ENCODE results near the gene C10orf67.

The C10orf67 gene

DNA sequence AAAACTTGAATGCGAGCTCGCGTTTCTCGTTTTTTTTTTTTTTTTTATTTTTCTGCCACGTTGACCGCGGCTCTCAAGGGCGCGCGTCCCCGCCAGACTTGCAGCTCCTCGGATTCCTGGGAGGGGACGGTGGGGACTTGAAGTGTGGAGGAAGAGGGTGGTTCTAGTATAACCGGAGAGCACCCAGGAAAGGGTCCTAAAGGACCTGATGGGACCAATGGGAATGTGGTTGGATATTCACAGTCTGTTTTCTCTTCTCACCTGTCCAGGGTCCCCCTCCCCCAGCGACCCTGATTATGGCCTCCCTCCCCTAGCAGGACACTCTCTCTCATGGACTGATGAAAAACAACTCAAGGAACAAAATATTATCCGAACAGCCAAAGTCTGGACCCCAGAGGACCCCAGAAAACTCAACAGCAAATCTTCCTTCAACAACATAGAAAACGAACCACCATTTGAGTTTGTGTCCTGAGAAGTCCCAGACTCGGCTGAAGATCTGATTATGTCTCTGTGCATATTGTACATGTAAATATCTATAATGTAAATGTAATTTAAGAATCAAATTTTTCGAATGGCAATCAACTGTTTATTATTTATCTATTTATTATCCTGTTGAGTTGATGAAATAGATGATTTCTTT lies 151.0 kb downstream of the C10orf67 start (continued):
- TF ChIP-seq, protein P1, sequence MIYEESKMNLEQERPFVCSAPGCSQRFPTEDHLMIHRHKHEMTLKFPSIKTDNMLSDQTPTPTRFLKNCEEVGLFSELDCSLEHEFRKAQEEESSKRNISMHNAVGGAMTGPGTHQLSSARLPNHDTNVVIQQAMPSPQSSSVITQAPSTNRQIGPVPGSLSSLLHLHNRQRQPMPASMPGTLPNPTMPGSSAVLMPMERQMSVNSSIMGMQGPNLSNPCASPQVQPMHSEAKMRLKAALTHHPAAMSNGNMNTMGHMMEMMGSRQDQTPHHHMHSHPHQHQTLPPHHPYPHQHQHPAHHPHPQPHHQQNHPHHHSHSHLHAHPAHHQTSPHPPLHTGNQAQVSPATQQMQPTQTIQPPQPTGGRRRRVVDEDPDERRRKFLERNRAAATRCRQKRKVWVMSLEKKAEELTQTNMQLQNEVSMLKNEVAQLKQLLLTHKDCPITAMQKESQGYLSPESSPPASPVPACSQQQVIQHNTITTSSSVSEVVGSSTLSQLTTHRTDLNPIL (CRISPR knock-in tag; IDR thresholded peaks at IDR 0.05; ENCODE audit: low read depth), result no peak
- TF ChIP-seq PPARA (CRISPR knock-in tag; IDR thresholded peaks at IDR 0.05; ENCODE audit: borderline replicate concordance), result no peak
- TF ChIP-seq, protein P2, sequence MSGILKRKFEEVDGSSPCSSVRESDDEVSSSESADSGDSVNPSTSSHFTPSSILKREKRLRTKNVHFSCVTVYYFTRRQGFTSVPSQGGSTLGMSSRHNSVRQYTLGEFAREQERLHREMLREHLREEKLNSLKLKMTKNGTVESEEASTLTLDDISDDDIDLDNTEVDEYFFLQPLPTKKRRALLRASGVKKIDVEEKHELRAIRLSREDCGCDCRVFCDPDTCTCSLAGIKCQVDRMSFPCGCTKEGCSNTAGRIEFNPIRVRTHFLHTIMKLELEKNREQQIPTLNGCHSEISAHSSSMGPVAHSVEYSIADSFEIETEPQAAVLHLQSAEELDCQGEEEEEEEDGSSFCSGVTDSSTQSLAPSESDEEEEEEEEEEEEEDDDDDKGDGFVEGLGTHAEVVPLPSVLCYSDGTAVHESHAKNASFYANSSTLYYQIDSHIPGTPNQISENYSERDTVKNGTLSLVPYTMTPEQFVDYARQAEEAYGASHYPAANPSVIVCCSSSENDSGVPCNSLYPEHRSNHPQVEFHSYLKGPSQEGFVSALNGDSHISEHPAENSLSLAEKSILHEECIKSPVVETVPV (CRISPR knock-in tag; IDR thresholded peaks at IDR 0.05), result no peak
- TF ChIP-seq TCF4 (CRISPR knock-in tag; IDR thresholded peaks at IDR 0.05; ENCODE audit: borderline replicate concordance), result no peak
- no peak for TF ChIP-seq ZNF8 (CRISPR knock-in tag; IDR thresholded peaks at IDR 0.05)

DNA sequence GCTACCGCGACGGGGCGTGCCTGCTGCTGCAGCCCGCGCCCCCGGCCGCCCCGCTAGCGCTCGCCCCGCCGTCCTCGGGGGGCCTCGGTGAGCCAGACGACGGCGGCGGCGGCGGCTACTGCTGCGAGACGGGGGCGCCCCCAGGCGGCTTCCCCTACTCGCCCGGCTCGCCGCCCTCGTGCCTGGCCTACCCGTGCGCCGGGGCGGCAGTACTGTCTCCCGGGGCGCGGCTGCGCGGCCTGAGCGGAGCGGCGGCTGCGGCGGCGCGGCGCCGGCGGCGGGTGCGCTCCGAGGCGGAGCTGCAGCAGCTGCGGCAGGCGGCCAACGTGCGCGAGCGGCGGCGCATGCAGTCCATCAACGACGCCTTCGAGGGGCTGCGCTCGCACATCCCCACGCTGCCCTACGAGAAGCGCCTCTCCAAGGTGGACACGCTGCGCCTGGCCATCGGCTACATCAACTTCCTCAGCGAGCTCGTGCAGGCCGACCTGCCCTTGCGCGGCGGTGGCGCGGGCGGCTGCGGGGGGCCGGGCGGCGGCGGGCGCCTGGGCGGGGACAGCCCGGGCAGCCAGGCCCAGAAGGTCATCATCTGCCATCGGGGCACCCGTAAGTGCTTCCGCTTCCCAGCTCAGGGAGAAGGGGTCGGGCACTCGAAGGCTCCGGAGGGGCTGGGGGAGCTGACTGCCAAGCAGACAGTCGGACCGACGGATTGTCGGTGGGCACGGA lies 151.7 kb downstream of the C10orf67 start:
- no peak for ATAC-seq
- no peak for TF ChIP-seq ZNF8 (CRISPR knock-in tag; IDR thresholded peaks at IDR 0.05)
- no peak for TF ChIP-seq OSR1 (CRISPR knock-in tag; IDR thresholded peaks at IDR 0.05)
- no peak for TF ChIP-seq CSDC2 (CRISPR knock-in tag; IDR thresholded peaks at IDR 0.05)
- TF ChIP-seq GLIS3 (CRISPR knock-in tag; IDR thresholded peaks at IDR 0.05), result no peak
- no peak for TF ChIP-seq TOX (CRISPR knock-in tag; IDR thresholded peaks at IDR 0.05; ENCODE audit: borderline replicate concordance)
- no peak for TF ChIP-seq ISL1 (CRISPR knock-in tag; IDR thresholded peaks at IDR 0.05)
- no peak for TF ChIP-seq BACH2 (CRISPR knock-in tag; IDR thresholded peaks at IDR 0.05; ENCODE audit: borderline replicate concordance)
- no peak for TF ChIP-seq ESRRG (CRISPR knock-in tag; IDR thresholded peaks at IDR 0.05)
- TF ChIP-seq, protein P2 (CRISPR knock-in tag; IDR thresholded peaks at IDR 0.05), result no peak
- no peak for TF ChIP-seq ZFP3 (CRISPR knock-in tag; IDR thresholded peaks at IDR 0.05)
- no peak for TF ChIP-seq ZNF565 (CRISPR knock-in tag; conservative IDR thresholded peaks at IDR 0.05; ENCODE audit: low read depth)
- TF ChIP-seq ARNTL (CRISPR knock-in tag; IDR thresholded peaks at IDR 0.05; ENCODE audit: borderline replicate concordance, low read depth), result no peak
- TF ChIP-seq ZNF70 (CRISPR knock-in tag; IDR thresholded peaks at IDR 0.05), result no peak
- no peak for TF ChIP-seq RARB (CRISPR knock-in tag; IDR thresholded peaks at IDR 0.05)
- TF ChIP-seq, protein P3, sequence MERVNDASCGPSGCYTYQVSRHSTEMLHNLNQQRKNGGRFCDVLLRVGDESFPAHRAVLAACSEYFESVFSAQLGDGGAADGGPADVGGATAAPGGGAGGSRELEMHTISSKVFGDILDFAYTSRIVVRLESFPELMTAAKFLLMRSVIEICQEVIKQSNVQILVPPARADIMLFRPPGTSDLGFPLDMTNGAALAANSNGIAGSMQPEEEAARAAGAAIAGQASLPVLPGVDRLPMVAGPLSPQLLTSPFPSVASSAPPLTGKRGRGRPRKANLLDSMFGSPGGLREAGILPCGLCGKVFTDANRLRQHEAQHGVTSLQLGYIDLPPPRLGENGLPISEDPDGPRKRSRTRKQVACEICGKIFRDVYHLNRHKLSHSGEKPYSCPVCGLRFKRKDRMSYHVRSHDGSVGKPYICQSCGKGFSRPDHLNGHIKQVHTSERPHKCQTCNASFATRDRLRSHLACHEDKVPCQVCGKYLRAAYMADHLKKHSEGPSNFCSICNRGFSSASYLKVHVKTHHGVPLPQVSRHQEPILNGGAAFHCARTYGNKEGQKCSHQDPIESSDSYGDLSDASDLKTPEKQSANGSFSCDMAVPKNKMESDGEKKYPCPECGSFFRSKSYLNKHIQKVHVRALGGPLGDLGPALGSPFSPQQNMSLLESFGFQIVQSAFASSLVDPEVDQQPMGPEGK (CRISPR knock-in tag; IDR thresholded peaks at IDR 0.05; ENCODE audit: borderline replicate concordance), result no peak

DNA sequence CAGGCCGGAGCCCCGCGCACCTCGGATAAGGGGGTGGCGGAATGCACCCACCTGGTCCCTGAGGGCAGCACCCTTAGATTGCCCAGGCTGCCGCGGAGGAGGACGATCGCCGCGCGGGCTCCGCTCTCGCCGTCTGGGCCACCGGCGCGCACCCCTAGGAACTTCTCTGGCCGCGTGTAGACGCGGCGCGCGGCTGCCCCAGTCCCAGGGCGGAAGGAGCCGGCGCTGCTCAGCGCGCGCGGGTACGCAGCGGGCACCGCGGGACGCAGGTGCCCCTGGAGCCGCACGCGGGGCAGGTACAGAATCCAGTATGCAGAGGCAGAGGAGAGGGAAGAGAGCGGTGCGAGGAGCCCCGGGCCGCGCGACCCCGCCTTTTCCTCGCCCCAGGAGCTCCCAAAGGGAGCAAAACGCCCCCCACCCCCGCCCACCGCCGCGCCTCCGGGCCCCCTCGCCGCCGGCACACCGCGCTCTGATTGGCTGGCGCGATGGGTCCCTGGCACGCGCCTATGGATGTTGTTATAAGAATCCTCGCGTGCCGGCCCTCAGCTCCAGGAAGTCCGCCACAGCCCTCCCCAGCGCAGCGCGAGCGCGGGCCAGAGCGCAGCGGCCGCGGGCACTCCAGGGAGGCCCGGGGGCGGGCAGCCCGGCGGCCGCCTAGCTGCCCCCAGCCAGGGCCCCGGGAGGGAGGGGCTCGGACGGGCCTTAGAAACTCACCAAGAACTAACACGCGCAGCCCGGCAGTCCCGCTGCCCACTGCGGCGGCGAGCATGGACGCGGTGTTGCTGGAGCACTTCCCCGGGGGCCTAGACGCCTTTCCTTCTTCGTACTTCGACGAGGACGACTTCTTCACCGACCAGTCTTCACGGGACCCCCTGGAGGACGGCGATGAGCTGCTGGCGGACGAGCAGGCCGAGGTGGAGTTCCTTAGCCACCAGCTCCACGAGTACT lies 152.6 kb downstream of the C10orf67 start, which contains the start of gene PTF1A:
Gene PTF1A (plus strand): TSS at position 549 of the 948 bp plus-strand sequence. CDS start 219 bp downstream, at position 768.
- no peak; the same call in 2 of the 3 replicates for ATAC-seq
- TF ChIP-seq SNAI2 (CRISPR knock-in tag; IDR thresholded peaks at IDR 0.05), result no peak
- TF ChIP-seq TOX (CRISPR knock-in tag; IDR thresholded peaks at IDR 0.05; ENCODE audit: borderline replicate concordance), result no peak
- TF ChIP-seq ARNTL (CRISPR knock-in tag; IDR thresholded peaks at IDR 0.05; ENCODE audit: borderline replicate concordance, low read depth), result no peak
- TF ChIP-seq ZC3H10 (CRISPR knock-in tag; IDR thresholded peaks at IDR 0.05), result no peak
- TF ChIP-seq, protein P4, sequence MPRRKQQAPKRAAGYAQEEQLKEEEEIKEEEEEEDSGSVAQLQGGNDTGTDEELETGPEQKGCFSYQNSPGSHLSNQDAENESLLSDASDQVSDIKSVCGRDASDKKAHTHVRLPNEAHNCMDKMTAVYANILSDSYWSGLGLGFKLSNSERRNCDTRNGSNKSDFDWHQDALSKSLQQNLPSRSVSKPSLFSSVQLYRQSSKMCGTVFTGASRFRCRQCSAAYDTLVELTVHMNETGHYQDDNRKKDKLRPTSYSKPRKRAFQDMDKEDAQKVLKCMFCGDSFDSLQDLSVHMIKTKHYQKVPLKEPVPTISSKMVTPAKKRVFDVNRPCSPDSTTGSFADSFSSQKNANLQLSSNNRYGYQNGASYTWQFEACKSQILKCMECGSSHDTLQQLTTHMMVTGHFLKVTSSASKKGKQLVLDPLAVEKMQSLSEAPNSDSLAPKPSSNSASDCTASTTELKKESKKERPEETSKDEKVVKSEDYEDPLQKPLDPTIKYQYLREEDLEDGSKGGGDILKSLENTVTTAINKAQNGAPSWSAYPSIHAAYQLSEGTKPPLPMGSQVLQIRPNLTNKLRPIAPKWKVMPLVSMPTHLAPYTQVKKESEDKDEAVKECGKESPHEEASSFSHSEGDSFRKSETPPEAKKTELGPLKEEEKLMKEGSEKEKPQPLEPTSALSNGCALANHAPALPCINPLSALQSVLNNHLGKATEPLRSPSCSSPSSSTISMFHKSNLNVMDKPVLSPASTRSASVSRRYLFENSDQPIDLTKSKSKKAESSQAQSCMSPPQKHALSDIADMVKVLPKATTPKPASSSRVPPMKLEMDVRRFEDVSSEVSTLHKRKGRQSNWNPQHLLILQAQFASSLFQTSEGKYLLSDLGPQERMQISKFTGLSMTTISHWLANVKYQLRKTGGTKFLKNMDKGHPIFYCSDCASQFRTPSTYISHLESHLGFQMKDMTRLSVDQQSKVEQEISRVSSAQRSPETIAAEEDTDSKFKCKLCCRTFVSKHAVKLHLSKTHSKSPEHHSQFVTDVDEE (CRISPR knock-in tag; IDR thresholded peaks at IDR 0.05), result no peak
- TF ChIP-seq GLIS3 (CRISPR knock-in tag; IDR thresholded peaks at IDR 0.05), result no peak
